ENCODE measurements around the gene STRN4.
A peak's percentile ranks its signal among the peaks of the same experiment; 100 is the strongest.
"Not testable (repeated sequence)": the region's sequence is repeated elsewhere in the genome, so short reads cannot be mapped to it uniquely, and the experiment has no call there.

Gene STRN4

DNA sequence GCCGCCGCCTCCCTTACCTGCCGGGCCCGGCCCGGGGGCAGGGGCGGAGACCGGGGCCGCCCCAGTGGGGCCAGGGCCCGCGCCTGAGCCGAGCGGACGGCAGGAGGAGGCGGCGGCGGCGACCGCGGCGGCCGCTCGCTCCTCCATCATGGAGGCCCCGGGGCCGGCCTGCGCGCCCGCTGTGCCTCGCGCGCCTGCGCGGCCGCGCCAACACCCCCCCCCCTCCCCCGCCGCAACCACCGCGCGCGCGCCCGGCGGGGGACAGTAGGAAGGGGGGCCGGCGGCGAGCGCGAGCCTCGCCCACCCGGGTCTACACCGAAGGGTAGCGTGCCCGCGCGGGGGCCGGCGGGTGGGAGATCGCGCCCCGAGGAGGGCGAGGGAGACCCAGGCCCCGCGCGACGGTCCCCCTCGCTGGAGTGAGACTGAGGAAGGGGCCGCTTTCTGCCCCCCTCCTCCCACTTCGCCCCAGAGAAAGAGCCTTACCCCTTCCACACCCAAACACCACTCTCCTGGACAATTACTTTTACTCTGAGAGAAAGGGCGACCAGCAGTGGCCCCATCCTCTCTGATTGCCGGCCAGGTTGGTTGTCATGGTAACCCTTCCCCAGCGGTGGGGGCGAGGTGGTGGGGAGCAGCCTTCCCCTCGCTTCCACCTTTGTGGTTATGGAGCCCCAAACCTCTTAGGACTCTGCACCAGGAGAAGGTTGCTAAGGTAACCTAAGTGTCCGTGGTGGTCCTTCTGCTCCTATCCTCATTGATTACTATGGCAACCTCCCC is at the start of gene STRN4:
Gene STRN4 (minus strand): TSS at position 170 of the 777 bp plus-strand sequence. CDS start 20 bp downstream, at position 150.
- DNase-seq: peak; percentile 67

DNA sequence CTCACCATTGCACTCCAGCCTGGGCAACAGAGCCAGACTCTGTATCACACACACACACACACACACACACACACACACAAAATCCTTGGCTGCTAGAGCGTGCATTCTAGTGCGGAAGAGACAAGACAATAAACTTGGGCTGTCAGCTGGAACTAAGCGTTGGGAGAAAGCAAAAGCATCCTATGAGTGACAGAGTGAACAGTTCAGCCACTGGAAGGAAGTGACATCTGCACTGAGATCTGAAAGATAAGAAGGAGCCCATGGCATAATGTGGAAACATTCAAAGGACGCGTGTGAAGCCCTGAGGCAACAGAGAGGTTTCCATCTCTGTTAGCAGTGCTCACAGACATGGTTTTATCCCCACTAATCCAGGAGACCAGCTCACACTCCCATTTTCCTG is 45.7 kb upstream of the STRN4 start:
- peak; percentile 45 for DNase-seq

DNA sequence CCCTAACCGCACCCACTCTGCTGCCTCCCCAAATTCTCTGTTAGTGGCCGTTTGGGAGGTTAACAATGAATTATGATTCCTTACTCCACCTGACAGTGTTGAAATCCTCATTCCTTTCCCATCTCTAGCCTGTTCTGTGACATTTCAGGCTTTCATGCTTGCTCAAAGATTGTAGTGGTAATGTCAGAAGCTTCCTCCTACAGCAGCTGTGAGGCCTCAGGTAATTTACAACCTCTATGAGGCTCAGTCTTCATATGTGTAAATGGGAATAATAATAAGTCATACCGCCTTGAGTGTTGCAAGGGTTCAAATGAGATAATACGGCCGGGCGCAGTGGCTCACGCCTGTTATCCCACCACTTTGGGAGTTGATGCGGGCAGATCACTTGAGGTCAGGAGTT is 43.1 kb upstream of the STRN4 start:
- DNase-seq: no peak

DNA sequence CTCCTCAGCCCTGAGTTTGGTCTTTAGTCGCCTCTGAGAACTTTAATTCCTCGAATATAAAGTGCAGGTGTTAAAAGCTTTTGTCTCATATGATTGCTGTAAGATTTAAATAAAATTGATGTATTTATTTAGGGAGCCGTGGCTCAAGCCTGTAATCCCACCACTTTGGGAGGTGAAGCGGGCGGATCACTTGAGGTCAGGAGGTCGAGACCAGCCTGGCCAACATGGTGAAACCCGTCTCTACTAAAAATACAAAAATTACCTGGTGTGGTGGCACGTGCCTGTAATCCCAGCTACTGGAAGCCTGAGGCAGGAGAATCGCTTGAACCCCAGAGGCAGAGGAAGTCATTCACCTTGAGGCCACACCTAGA is 42.7 kb upstream of the STRN4 start:
- DNase-seq: no peak

- peak; percentile 97 for DNase-seq
These were observed 42.2 kb upstream of the STRN4 start, which contains the start of gene SLC1A5 for GRCh38 chr19:46788262-46788967. SLC1A5 (minus strand) TSS chr19:46788594; CDS start chr19:46787965, 629 bp downstream.

DNA sequence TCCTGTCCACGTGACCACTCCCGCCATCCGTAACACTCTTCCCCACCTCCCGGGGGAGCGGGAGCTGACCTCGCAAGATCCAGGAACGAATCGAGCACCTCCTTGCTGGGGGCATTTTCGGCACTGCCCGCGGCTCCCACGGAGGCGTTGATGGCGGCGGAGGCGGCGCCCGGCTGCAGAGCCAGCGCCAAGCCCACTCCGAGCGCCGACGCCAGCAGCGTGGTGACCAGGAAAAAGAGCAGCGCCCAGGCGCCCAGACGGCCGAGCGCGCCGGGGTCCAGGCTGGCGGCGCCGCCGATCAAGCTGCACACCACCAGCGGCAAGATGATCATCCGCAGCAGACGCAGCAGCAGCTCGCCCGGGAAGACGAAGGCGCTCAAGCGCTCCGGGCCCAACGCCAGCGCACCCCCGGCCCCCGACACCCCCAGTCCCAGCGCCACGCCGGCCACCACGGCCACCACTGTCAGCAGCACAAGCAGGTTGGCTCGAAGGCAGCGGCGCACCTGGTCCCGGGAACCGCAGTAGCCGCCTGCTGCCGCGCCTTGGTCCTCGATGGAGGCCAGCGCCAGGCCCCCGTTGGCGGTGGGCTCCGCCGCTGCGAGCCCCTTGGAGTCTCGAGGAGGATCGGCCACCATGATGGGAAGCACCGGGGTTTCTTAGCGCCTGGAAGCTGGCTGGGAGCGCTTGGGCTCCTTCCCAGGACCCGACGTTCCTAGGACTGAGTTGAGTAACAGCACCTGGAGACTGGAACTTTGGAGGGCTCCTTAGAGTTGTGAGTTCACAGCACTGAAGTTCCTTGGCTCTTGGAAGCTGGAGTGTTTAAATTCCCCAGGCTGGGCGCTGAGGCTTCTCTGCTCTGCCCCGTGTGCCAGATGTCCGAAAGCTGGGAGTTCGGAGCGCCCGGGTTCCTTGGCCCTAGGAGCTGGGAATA is 41.3 kb upstream of the STRN4 start:
- DNase-seq: peak; percentile 45

GRCh38 chr19:46787040-46787330 is 40.7 kb upstream of the STRN4 start:
- no peak for DNase-seq

GRCh38 chr19:46786236-46787039 is 40.2 kb upstream of the STRN4 start:
- peak; percentile 19 for DNase-seq

DNA sequence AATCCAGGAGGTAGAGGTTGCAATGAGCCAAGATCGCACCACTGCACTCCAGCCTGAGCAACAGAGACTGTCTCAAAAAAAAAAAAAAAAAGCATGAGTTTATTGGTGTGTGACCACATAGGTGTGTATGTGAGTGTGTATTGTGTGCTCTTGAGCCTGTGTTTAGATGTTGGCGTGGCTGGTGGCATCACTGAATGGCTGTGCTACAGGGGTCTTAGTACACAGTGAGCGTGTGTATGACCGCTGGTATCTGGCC is 39.7 kb upstream of the STRN4 start:
- no peak for DNase-seq

DNA sequence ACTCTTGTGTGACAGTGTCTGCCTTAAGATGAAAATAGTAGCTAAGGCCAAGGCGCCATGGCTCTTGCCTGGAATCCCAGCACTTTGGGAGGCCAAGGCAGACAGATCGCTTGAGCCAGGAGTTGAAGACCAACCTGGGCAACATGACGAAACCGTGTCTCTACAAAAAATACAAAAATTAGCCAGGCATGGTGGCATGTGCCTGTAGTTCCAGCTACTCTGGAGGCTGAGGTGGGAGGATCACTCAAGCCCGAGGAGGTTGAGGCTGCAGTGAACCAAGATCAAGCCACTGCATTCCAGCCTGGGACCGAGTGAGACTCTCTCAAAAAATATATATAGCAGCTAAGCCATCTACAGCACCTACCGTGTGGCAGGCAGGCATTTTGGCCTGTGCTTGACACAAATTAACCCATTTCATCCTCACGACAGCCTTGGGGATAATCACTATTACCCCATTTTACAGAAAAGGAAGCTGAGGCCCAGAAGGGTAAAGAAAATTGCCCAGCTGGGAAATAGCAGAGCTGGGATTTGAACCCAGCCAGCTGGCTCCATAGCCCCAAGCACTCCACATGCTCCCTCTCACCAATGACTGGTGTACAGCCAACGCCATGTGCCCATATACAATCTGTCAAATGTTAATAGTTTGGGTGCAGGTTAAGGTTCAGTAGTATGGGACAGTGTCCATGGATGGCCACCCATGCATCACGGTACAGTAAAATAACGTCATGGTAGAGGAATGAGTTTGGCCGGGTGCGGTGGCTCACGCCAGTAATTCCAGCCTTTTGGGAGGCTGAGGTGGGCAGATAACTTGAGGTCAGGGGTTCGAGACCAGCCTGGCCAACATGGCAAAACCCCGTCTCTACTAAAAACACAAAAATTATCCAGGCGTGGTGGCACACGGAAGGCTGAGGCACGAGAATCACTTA is 39.1 kb upstream of the STRN4 start:
- no peak for DNase-seq

DNA sequence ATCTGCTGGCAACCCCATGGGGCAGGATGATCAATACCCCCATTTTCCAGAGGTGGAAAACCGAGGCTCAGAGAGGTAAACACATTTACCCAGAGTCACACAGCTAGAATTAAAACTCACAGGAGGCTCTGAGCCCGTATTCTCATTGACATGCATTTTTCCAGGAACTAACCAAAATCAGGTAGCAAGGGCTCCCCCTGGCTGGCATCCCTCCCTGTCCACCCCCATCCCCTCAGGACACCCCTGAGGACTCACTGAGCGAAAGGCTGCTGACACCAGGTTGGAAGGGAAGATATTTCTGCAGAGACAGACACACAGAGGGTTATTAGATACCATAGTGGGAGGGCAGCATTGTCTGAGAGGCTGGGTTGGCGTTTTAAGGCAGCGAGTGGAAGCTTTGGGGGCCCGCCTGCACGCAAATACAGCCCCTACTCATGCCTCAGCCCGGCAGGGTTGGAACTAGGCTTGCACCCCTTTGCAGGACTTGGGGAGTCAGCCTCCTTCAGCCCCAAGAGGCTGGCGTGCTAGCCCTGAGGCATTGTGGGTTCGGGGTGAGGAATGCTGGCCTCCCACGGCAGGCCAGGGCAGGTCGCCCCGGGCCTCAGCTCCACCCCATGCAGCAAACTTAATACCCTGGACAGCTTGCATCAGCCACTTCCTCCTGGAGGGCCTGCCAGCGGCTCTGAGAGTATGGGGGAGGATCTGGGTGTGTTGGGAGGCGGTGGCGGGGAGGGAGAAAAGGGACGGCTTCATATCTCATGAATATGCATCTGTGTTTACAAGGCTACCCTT is 38.2 kb upstream of the STRN4 start:
- DNase-seq: peak; percentile 71

- peak; percentile 87 for DNase-seq
These were observed 37.4 kb upstream of the STRN4 start for GRCh38 chr19:46783670-46784069.

DNA sequence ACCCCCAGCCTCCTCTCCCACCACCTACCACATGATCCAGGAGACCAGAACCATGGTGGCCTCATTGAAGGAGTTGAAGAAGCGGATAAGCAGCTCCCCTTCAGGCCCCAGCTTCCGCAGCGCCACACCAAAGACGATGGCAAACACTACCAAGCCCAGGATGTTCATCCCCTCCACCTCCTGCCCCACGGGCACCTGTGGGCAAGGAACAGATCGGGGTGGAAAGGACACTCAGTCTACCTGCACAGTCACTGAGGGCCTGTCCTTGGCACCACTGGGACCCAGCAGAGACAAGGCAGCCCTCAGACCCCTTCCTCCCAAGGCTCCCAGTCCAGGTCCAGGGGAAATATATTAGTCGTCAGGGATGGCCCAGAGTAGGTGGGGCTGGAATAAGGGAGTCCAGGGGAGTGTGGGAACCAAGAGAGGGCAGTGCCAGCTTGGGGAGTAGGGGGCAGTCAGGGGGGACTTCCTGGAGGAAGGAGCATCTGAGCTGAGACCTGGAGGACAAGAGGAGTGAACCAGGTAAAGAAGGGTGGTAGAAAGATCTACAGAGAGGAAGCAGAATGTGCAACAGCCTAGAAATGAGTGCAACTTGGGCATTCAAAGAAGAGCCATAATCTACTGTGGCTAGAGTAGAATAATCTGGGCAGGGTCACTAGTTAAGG is 36.2 kb upstream of the STRN4 start:
- DNase-seq: no peak

- DNase-seq: not testable (repeated sequence)
These were observed 31.9 kb upstream of the STRN4 start for GRCh38 chr19:46777956-46778645.

GRCh38 chr19:46776927-46777911 is 31.0 kb upstream of the STRN4 start:
- DNase-seq: no peak

DNA sequence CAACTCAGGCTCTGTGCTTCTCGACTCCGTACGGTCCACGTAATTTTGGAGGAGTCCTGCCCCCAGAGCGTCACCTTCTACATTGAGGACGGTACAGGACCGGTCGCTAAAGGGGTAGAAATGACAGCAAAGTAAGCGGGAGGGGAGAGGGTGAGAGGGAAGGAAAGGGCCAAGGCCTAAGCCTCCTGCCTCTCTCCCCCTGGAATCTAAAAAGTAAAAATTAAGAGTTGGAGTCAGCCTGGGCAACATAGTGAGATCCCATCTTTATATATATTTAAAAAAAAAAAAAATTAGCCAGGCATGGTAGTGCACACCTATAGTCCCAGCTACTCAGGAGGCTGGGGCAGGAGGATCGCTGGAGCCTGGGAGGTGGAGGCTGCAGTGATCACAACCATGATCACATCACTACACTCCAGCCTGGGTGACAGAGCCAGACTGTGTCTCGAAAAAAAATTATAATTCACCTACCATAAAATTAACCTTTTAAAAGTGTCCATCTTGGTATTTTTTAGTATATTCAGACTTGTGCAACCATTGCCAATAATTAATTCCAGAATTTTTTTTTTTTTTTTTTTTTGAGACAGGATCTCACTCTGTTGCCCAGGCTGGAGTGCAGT is 29.5 kb upstream of the STRN4 start:
- no peak for DNase-seq

- no peak for DNase-seq
These were observed 26.8 kb upstream of the STRN4 start for GRCh38 chr19:46773018-46773399.
